Osteocyte (in vitro differentiated cells): ENCODE results near the gene TMPRSS15. TPM values are rescaled to one million over a fixed set of nuclear protein-coding genes. Genes with fewer than 3 reads are reported as not detected.

Source experiments
- DNase-seq: peaks from one replicate; pipeline ENCODE4 v3.0.0; 2021; ENCODE audit warnings: mixed read lengths; ENCODE audit not compliant: unreplicated experiment; ENCODE audit errors: extremely low spot score
- H3K27ac Mint-ChIP-seq: one replicate; pipeline ENCODE4 v1.8.0; 2021; ENCODE audit warnings: mild to moderate bottlenecking, mixed read lengths; ENCODE audit not compliant: unreplicated experiment
- H3K27me3 Mint-ChIP-seq: one replicate; pipeline ENCODE4 v1.8.0; 2021; ENCODE audit warnings: mixed read lengths; ENCODE audit not compliant: unreplicated experiment
- H3K36me3 Mint-ChIP-seq: one replicate; pipeline ENCODE4 v1.8.0; 2021; ENCODE audit warnings: mixed read lengths; ENCODE audit not compliant: unreplicated experiment
- H3K4me1 Mint-ChIP-seq: one replicate; pipeline ENCODE4 v1.8.0; 2021; ENCODE audit warnings: mixed read lengths; ENCODE audit not compliant: unreplicated experiment
- H3K4me3 Mint-ChIP-seq: one replicate; pipeline ENCODE4 v1.8.0; 2021; ENCODE audit warnings: mild to moderate bottlenecking, moderate library complexity, mixed read lengths; ENCODE audit not compliant: unreplicated experiment
- H3K9me3 Mint-ChIP-seq: one replicate; pipeline ENCODE4 v1.8.0; 2021; ENCODE audit warnings: mixed read lengths; ENCODE audit not compliant: unreplicated experiment
- CTCF ChIP-seq: fragments of 200-600 bp; sonication (generic); IDR thresholded peaks from 2 replicates; pipeline ENCODE4 v1.5.0; 2021; ENCODE audit warnings: antibody characterized with exemption, mild to moderate bottlenecking, moderate library complexity
- long read RNA-seq: library from polyadenylated mRNA; unstranded; transcript quantifications from one replicate; pipeline ENCODE4 v2.0.0, GENCODE V29; 2021
- total RNA-seq: library from RNA; stranded (reverse); gene quantifications from 2 replicates; pipeline ENCODE4 v1.2.1, GENCODE V29; 2021

TMPRSS15 gene
- total RNA-seq: 0.71 and 1.3 TPM in 2 replicates
- long read RNA-seq, partial matches to known transcripts: 1 of 7 reads
- long read RNA-seq, other reads (novel, unspliced or antisense): 6 of 7 reads

- TF ChIP-seq CTCF: no peak
- Mint-ChIP-seq H3K9me3 (peaks cover 12% of the 10 kb centered on the region), H3K36me3 (no peaks in the 10 kb centered on the region), H3K4me3 (no peak within 1 kb of the TSS), H3K4me1 (no peaks in the 10 kb centered on the region), H3K27ac (no peak within 1 kb of the TSS), H3K27me3 (peaks cover 8% of the 10 kb centered on the region)
- no peak for DNase-seq
These were observed at the start of gene TMPRSS15 for GRCh38 chr21:18403735-18404450. TSS of gene TMPRSS15 (minus strand) at chr21:18403785. CDS start at chr21:18403622, 163 bp downstream.

- Mint-ChIP-seq H3K4me1 (peaks cover 8% of the 10 kb centered on the region), H3K4me3 (no peak overlapping the region), H3K27ac (no peak overlapping the region), H3K36me3 (no peaks in the 10 kb centered on the region), H3K9me3 (peaks cover 1% of the 10 kb centered on the region), H3K27me3 (peaks cover under 1% of the 10 kb centered on the region)
- DNase-seq: no peak
- no peak for TF ChIP-seq CTCF
These were observed 48.1 kb upstream of the TMPRSS15 start for GRCh38 chr21:18451670-18452069.

- Mint-ChIP-seq H3K27ac (no peak overlapping the region), H3K36me3 (peaks cover 3% of the 10 kb centered on the region), H3K27me3 (peaks cover 2% of the 10 kb centered on the region), H3K4me3 (no peak overlapping the region), H3K9me3 (peaks cover 11% of the 10 kb centered on the region), H3K4me1 (peaks cover 8% of the 10 kb centered on the region)
- no peak for TF ChIP-seq CTCF
- no peak for DNase-seq
These were observed 46.3 kb upstream of the TMPRSS15 start for GRCh38 chr21:18449605-18450550.

GRCh38 chr21:18443701-18444100 is 40.1 kb upstream of the TMPRSS15 start:
- no peak for TF ChIP-seq CTCF
- no peak for DNase-seq
- no peaks in the 10 kb centered on the region for H3K4me1 Mint-ChIP-seq
- H3K27me3 Mint-ChIP-seq: peaks cover 2% of the 10 kb centered on the region
- no peak overlapping the region for H3K27ac Mint-ChIP-seq
- peaks cover 13% of the 10 kb centered on the region for H3K9me3 Mint-ChIP-seq
- no peak overlapping the region for H3K4me3 Mint-ChIP-seq
- peaks cover 3% of the 10 kb centered on the region for H3K36me3 Mint-ChIP-seq

GRCh38 chr21:18443085-18443484 is 39.5 kb upstream of the TMPRSS15 start:
- H3K27me3 Mint-ChIP-seq: peaks cover 2% of the 10 kb centered on the region
- H3K4me3 Mint-ChIP-seq: no peak overlapping the region
- no peaks in the 10 kb centered on the region for H3K4me1 Mint-ChIP-seq
- DNase-seq: no peak
- TF ChIP-seq CTCF: no peak
- no peak overlapping the region for H3K27ac Mint-ChIP-seq
- peaks cover 3% of the 10 kb centered on the region for H3K36me3 Mint-ChIP-seq
- peaks cover 13% of the 10 kb centered on the region for H3K9me3 Mint-ChIP-seq
